GM18517 (cell line): ENCODE data around the gene NPFFR1.
A peak's percentile ranks its signal among the peaks of the same experiment; 100 is the strongest.

Experiments used
- ATAC-seq: cut with Tn5 transposase; IDR thresholded peaks from one replicate; pipeline ENCODE4 v1.9.1; 2021; ENCODE audit warnings: mild to moderate bottlenecking, moderate library complexity; ENCODE audit not compliant: unreplicated experiment

NPFFR1 gene

GRCh38 chr10:70289739-70290138 is 5.9 kb upstream of the NPFFR1 start:
- ATAC-seq = no peak

- no peak for ATAC-seq
These were observed 2.8 kb upstream of the NPFFR1 start for GRCh38 chr10:70286616-70287015.

GRCh38 chr10:70285476-70285831 is 1.6 kb upstream of the NPFFR1 start:
- ATAC-seq = no peak

GRCh38 chr10:70284542-70285475 is 1.0 kb upstream of the NPFFR1 start:
- ATAC-seq = no peak

- ATAC-seq = no peak
These were observed 746 bp downstream of the NPFFR1 start for GRCh38 chr10:70283071-70283444.

- ATAC-seq = no peak
These were observed 2.2 kb downstream of the NPFFR1 start for GRCh38 chr10:70281609-70282008.

GRCh38 chr10:70280099-70280498 is 3.7 kb downstream of the NPFFR1 start:
- no peak for ATAC-seq

GRCh38 chr10:70277396-70278030 is 6.3 kb downstream of the NPFFR1 start:
- no peak for ATAC-seq

GRCh38 chr10:70274643-70275042 is 9.2 kb downstream of the NPFFR1 start:
- no peak for ATAC-seq

GRCh38 chr10:70272925-70273316 is 10.9 kb downstream of the NPFFR1 start:
- ATAC-seq = peak; percentile 69

GRCh38 chr10:70271996-70272924 is 11.5 kb downstream of the NPFFR1 start:
- ATAC-seq = no peak

- no peak for ATAC-seq
These were observed 12.9 kb downstream of the NPFFR1 start for GRCh38 chr10:70270952-70271351.

GRCh38 chr10:70269741-70270140 is 14.1 kb downstream of the NPFFR1 start:
- no peak for ATAC-seq

GRCh38 chr10:70268376-70268775 is 15.4 kb downstream of the NPFFR1 start:
- no peak for ATAC-seq

GRCh38 chr10:70267161-70267933 is 16.5 kb downstream of the NPFFR1 start:
- ATAC-seq = no peak

GRCh38 chr10:70266701-70267100 is 17.1 kb downstream of the NPFFR1 start:
- no peak for ATAC-seq

- no peak for ATAC-seq
These were observed 17.7 kb downstream of the NPFFR1 start for GRCh38 chr10:70266056-70266455.

GRCh38 chr10:70265032-70265689 is 18.6 kb downstream of the NPFFR1 start:
- no peak for ATAC-seq

GRCh38 chr10:70260734-70261133 is 23.1 kb downstream of the NPFFR1 start:
- ATAC-seq = no peak

GRCh38 chr10:70260259-70260658 is 23.5 kb downstream of the NPFFR1 start:
- ATAC-seq = no peak
